Colonic mucosa (tissue), 4 donors: ENCODE measurements around the gene DNLZ. TPM values are rescaled to one million over a fixed set of nuclear protein-coding genes. Genes with fewer than 3 reads are reported as not detected.

Experiments used
- DNase-seq: peaks from one replicate; pipeline ENCODE4 v3.0.0-alpha.2; 2020
- H3K27ac ChIP-seq: fragments of 200-600 bp; one replicate; pipeline ENCODE4 v1.8.0; 2021
- H3K27me3 ChIP-seq: fragments of 200-600 bp; one replicate; pipeline ENCODE4 v1.8.0; 2021
- H3K36me3 ChIP-seq: fragments of 200-600 bp; one replicate; pipeline ENCODE4 v1.8.0; 2021
- H3K4me1 ChIP-seq: fragments of 200-600 bp; one replicate; pipeline ENCODE4 v1.8.0; 2021; ENCODE audit warnings: mild to moderate bottlenecking
- H3K4me3 ChIP-seq: fragments of 200-600 bp; one replicate; pipeline ENCODE4 v1.8.0; 2021
- H3K9ac ChIP-seq, 2 donors: one replicate each; pipeline ENCODE4 v1.7.0; 2013; ENCODE audit warnings: control low read depth in 2 of 2, low read depth in 2 of 2, low read length in 2 of 2
- H3K9me3 ChIP-seq: fragments of 200-600 bp; one replicate; pipeline ENCODE4 v1.8.0; 2021
- intact Hi-C: fragments of 100-400 bp; cut with DNase I; formaldehyde crosslinking; loops from one replicate; pipeline ENCODE4 v1.14.1; 2022
- total RNA-seq, 2 donors: library from RNA; stranded (reverse); fragmentation: NEBNext Ultra II Directional in 1 of 2; extraction: Animal tissue kit (Norgen Biotek cat#: 25700) in 1 of 2; gene quantifications; one replicate each; pipeline ENCODE4 v1.2.1, GENCODE V29; 2021
- TF ChIP-seq, protein P1 (sequence below): fragments of 200-600 bp; IDR thresholded peaks from one replicate; pipeline ENCODE4 v1.8.0; 2022; ENCODE audit warnings: antibody characterized with exemption, mild to moderate bottlenecking
- donor health status: healthy.
- donor health status: DM: no; HTN: no; CAD: no.
- donor health status: DM: no; HTN: no; CAD: no.

The DNLZ gene
- total RNA-seq, 2 donors from 2014 or later, result 10.0 to 10.8 TPM

DNA sequence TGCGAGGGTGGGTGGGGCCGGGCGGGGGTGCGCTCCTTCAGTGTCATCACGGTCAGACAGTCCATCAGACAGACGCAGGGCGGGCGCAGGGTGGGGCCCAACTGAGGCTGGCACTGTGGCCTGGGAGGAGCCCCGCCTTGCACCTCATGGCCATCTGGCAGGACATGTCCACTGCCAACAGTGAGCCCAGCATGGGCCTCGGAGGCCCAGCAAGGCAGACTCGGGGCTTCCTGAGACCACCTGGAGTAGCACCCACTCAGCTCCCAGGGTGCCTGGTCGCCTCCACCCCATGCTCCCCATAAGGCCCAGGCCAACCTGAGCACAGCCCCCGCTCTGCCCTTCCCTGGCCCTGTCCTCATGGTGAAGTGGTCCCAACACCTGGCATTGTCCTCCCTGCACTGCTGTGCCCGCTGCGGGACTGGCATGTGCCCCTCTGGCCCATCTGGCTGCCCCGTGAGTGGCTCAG lies 44.7 kb downstream of the DNLZ start:
- DNase-seq, result no peak
- H3K4me3 ChIP-seq, result no peak overlapping the region
- no peaks in the 10 kb centered on the region for H3K4me1 ChIP-seq
- H3K9me3 ChIP-seq, result no peaks in the 10 kb centered on the region
- TF ChIP-seq, protein P1, sequence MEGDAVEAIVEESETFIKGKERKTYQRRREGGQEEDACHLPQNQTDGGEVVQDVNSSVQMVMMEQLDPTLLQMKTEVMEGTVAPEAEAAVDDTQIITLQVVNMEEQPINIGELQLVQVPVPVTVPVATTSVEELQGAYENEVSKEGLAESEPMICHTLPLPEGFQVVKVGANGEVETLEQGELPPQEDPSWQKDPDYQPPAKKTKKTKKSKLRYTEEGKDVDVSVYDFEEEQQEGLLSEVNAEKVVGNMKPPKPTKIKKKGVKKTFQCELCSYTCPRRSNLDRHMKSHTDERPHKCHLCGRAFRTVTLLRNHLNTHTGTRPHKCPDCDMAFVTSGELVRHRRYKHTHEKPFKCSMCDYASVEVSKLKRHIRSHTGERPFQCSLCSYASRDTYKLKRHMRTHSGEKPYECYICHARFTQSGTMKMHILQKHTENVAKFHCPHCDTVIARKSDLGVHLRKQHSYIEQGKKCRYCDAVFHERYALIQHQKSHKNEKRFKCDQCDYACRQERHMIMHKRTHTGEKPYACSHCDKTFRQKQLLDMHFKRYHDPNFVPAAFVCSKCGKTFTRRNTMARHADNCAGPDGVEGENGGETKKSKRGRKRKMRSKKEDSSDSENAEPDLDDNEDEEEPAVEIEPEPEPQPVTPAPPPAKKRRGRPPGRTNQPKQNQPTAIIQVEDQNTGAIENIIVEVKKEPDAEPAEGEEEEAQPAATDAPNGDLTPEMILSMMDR, result no peak
- no peaks in the 10 kb centered on the region for H3K27me3 ChIP-seq
- no peak overlapping the region for H3K27ac ChIP-seq
- H3K9ac ChIP-seq, result no peak overlapping the region
- intact Hi-C loops, result no loop called here
- no peaks in the 10 kb centered on the region for H3K36me3 ChIP-seq

DNA sequence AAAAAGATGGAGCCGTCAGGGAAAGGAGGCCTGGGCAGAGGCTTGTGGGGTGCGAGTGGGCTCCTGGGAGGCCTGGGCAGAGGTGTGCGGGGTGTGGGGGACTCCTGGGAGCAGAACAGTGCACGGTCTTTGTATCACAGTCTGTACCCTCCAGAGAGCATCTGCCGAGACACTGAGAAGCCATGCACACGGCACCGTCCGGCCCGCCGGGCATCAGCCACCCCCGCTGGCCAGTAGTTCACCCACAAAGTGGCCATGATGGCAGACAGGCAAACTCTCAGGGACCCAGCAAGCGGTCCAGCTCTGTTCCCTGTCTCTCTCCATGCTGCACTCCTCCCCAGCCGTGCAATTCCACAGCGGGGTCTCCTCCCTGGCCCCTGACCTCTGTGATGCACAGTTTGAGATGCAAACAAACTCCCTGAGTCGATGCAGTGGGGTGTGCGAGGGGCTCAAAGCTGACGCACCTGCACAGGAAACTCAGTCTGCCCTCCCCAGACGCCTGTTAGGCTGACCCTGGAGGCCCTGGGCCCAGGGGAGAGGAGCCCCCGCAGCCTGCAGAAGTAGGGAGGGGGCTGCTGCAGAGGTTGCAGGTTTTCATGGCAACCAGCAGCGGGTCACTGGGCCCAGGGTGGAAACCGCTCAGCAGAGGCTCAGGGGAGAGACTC lies 45.3 kb downstream of the DNLZ start:
- Histone ChIP-seq H3K4me3 (no peak overlapping the region), H3K27me3 (no peaks in the 10 kb centered on the region), H3K36me3 (no peaks in the 10 kb centered on the region), H3K9me3 (no peaks in the 10 kb centered on the region), H3K4me1 (no peaks in the 10 kb centered on the region), H3K9ac (no peak overlapping the region), H3K27ac (no peak overlapping the region)
- no peak for DNase-seq
- TF ChIP-seq, protein P1, result no peak
- intact Hi-C loops, result no loop called here

DNA sequence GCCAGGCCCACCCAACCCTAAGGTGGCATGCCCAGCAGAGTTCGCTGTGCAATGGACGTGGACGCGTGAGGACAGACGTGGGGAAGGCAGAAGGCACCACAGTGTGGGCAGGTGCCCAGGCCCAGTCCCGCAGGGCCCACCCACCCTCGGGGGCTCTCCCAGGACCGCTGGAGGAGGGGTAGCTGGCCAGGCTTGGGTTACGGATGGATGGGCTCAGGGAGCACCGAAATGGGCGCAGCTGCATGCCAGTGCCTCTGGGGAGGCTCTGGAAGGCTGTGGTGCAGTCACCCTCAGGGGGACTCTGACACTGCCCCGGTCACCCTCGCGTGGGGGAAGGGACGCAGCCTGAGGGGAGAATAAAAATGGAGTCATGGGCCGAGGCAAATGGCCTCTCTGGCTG lies 45.8 kb downstream of the DNLZ start:
- no peak for DNase-seq
- H3K4me1 ChIP-seq, result no peaks in the 10 kb centered on the region
- intact Hi-C loops, result no loop called here
- H3K36me3 ChIP-seq, result no peaks in the 10 kb centered on the region
- no peak overlapping the region for H3K27ac ChIP-seq
- TF ChIP-seq, protein P1, result no peak
- no peak overlapping the region for H3K9ac ChIP-seq
- H3K9me3 ChIP-seq, result no peaks in the 10 kb centered on the region
- no peaks in the 10 kb centered on the region for H3K27me3 ChIP-seq
- H3K4me3 ChIP-seq, result no peak overlapping the region

DNA sequence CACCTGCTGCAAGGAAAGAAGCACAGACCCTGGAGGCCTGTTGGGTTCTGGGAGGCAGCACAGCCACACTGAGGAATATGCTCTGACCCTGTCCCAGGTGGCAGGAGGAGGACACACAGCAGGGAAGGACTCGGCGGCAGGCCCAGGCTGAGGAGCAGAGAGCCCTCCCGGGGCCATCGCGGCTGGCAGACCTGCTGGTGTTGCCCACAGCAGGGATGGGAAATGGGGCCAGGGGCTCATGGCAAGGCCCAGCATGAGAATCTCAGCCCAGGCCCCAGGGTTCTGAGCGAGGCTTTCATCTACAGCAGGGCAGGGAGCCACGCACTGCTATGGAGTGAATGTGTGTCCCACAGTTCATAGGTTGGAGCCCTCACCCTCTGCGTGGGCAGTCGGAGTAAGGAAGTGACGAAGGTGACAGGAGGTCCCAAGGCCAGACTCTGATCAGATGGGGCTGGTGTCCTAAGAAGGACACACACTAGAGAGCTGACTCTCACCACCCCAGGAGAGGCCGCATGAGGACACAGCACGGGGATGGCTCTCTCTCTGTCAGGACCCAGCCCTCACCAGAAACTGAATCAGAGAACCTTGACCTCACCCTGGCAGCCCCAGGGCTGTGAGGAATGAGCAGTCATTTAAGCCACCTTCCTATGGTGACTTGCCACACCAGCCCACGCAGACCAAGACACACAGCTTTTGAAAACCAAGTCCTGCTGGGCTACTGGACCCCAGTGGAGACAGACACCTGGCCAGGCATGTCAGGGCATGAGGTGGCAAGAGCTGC lies 46.5 kb downstream of the DNLZ start:
- no peak overlapping the region for H3K27ac ChIP-seq
- no peaks in the 10 kb centered on the region for H3K27me3 ChIP-seq
- DNase-seq, result no peak
- H3K4me3 ChIP-seq, result no peak overlapping the region
- H3K4me1 ChIP-seq, result no peaks in the 10 kb centered on the region
- H3K9me3 ChIP-seq, result no peaks in the 10 kb centered on the region
- H3K9ac ChIP-seq, result no peak overlapping the region
- H3K36me3 ChIP-seq, result no peaks in the 10 kb centered on the region
- intact Hi-C loops, result no loop called here
- TF ChIP-seq, protein P1, result no peak

DNA sequence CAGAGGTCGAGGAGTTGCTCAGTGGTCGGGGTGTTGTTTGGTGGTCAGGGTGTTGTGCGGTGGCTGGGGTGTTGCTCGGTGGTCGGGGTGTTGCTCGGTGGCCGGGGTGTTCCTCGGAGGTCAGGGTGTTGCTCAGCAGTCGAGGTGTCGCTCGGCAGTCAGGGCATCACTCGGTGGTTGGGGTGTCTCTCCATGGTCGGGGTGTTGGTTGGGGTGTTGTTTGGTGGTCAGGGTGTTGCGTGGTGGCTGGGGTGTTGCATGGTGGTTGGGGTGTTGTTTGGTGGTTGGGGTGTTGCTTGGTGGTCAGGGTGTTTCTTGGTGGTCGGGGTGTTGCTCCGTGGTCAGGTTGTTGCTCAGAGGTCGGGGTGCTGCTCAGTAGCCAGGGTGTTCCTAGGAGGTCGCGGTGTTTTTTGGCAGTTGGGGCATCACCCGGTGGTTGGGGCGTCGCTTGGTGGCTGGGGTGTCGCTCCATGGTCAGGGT lies 47.2 kb downstream of the DNLZ start:
- intact Hi-C loops, result no loop called here
- H3K9me3 ChIP-seq, result no peaks in the 10 kb centered on the region
- no peak for DNase-seq
- TF ChIP-seq, protein P1, result no peak
- H3K4me3 ChIP-seq, result no peak overlapping the region
- no peaks in the 10 kb centered on the region for H3K27me3 ChIP-seq
- H3K27ac ChIP-seq, result no peak overlapping the region
- H3K4me1 ChIP-seq, result peaks cover 5% of the 10 kb centered on the region
- H3K9ac ChIP-seq, result no peak overlapping the region
- H3K36me3 ChIP-seq, result no peaks in the 10 kb centered on the region
